ENCODE results near the gene SLC1A3.

The SLC1A3 gene

DNA sequence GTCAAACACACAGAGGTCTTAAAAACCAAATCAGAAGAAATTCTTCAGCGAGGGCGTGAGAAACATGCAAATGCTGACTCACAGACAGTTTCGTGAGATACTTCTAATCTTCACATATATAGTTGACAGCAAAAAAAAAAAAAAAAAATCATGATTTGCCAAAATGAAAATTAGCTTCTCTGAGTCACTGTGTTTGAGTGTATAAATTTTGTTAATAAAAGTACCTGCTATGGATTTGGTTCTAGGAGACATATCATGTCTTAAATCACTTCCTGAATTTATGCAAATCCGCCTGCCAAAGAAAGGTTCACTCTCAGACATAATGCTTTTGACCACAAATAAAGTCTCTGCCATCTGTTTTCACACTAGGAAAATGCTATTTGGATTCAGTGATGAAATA, 114.3 kb downstream of the SLC1A3 start:
- DNase-seq (ENCODE audit: low read depth, low spot score), result no peak
- H3K36me3 ChIP-seq (ENCODE audit: insufficient read depth, insufficient read length, low read length), result no peaks in the 10 kb centered on the region
- TF ChIP-seq SUZ12 (IDR thresholded peaks at IDR 0.05; ENCODE audit: extremely low read depth, insufficient read depth, insufficient read length), result no peak
- TF ChIP-seq ZNF274 (IDR thresholded peaks at IDR 0.05; ENCODE audit: low read depth, low read length), result no peak
- TF ChIP-seq YY1 (IDR thresholded peaks at IDR 0.05; ENCODE audit: insufficient read depth, insufficient read length), result no peak

DNA sequence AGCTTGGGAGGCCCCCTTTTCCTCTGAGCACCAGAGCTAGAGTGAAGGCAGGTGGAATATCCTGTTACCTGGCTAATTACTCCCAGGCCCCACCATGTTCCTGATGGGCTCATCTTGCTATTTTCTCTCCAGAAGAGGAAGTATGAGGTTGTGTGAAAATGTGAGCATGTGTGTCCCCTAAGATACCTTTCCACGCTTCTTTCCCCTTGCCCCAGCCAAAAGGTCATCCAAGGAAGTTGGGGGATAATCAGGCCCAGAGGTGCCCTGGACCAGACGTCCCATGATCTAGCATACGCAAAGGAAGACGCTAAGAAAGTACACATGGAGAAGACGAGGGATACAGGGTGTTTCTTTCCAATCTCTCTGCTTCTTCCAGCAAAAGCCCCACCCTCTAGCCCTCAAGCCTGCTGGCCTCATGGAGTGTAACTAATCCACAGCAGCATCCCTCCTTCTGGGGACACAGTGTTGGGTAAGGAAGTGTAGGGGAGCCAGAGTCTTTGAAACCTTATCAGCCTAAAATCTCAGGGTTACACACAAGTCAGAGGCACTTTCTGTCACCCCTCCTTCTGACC, 115.3 kb downstream of the SLC1A3 start:
- Histone ChIP-seq H3K4me3 (ENCODE audit: insufficient read length, low read depth) (no peak overlapping the region), H3K9ac (ENCODE audit: insufficient read length, low read depth) (no peak overlapping the region)

More for the DNA sequence above, 114.3 kb downstream of the SLC1A3 start:
- no peaks in the 10 kb centered on the region for H3K27me3 ChIP-seq (ENCODE audit: insufficient read depth, insufficient read length)
- no peak overlapping the region for H3K9ac ChIP-seq (ENCODE audit: insufficient read length, low read depth)
- no peaks in the 10 kb centered on the region for H3K9me3 ChIP-seq (ENCODE audit: insufficient read depth, low read length)
- no peak overlapping the region for H3K4me3 ChIP-seq (ENCODE audit: insufficient read length, low read depth)
- no peaks in the 10 kb centered on the region for H3K4me1 ChIP-seq (ENCODE audit: insufficient read depth, insufficient read length)

DNA sequence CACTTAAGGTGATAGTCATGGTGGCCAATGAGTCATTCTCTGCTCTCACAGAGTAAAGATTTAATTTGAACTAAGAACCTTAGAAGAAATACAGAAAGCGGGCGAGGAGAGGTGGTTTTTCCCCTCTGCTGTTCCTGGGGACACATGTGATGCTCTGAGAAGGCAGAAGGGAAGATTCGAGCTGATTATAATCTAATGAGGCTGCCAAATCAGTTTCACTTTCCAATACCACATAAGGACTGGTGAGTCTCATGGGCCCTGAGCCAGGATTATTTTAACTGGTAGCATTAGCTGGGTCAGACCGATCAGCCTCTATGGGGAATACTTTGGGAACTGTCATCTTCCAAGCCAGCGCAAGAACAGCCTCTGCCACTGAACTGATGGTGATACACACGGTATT, 116.5 kb downstream of the SLC1A3 start:
- Histone ChIP-seq H3K27me3 (ENCODE audit: insufficient read depth, insufficient read length) (no peaks in the 10 kb centered on the region), H3K36me3 (ENCODE audit: insufficient read depth, insufficient read length, low read length) (no peaks in the 10 kb centered on the region), H3K9me3 (ENCODE audit: insufficient read depth, low read length) (no peaks in the 10 kb centered on the region), H3K9ac (ENCODE audit: insufficient read length, low read depth) (no peak overlapping the region), H3K4me3 (ENCODE audit: insufficient read length, low read depth) (no peak overlapping the region), H3K4me1 (ENCODE audit: insufficient read depth, insufficient read length) (no peaks in the 10 kb centered on the region)
- DNase-seq (ENCODE audit: low read depth, low spot score), result no peak
- TF ChIP-seq YY1 (IDR thresholded peaks at IDR 0.05; ENCODE audit: insufficient read depth, insufficient read length), result no peak
- TF ChIP-seq ZNF274 (IDR thresholded peaks at IDR 0.05; ENCODE audit: low read depth, low read length), result no peak
- TF ChIP-seq SUZ12 (IDR thresholded peaks at IDR 0.05; ENCODE audit: extremely low read depth, insufficient read depth, insufficient read length), result no peak

More for the DNA sequence above, 115.3 kb downstream of the SLC1A3 start:
- DNase-seq (ENCODE audit: low read depth, low spot score), result no peak
- TF ChIP-seq ZNF274 (IDR thresholded peaks at IDR 0.05; ENCODE audit: low read depth, low read length) (no peak), YY1 (IDR thresholded peaks at IDR 0.05; ENCODE audit: insufficient read depth, insufficient read length) (no peak), SUZ12 (IDR thresholded peaks at IDR 0.05; ENCODE audit: extremely low read depth, insufficient read depth, insufficient read length) (no peak)
- no peaks in the 10 kb centered on the region for H3K36me3 ChIP-seq (ENCODE audit: insufficient read depth, insufficient read length, low read length)
- H3K9me3 ChIP-seq (ENCODE audit: insufficient read depth, low read length), result no peaks in the 10 kb centered on the region
- no peaks in the 10 kb centered on the region for H3K27me3 ChIP-seq (ENCODE audit: insufficient read depth, insufficient read length)
- no peaks in the 10 kb centered on the region for H3K4me1 ChIP-seq (ENCODE audit: insufficient read depth, insufficient read length)

DNA sequence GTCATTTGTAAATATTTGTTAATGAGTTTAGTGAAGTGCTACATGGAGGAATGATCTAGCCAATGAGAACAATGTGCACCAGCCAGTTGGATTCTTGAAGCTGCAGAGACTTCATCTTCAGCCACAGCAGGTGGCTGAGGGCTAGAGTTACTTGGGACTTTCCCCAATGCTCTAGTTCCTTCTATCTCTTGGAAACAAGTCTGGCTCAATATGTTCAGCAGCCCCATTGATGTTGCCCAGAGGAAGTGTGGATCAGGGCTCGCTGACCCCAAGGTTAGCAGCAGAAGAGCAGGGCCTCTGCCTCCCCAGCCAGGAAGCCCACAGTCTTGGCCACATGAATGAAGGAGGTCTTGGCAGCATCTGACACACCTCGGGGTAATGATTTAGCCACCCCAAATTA, 117.5 kb downstream of the SLC1A3 start:
- Histone ChIP-seq H3K4me1 (ENCODE audit: insufficient read depth, insufficient read length) (no peaks in the 10 kb centered on the region), H3K9ac (ENCODE audit: insufficient read length, low read depth) (no peak overlapping the region), H3K4me3 (ENCODE audit: insufficient read length, low read depth) (no peak overlapping the region), H3K27me3 (ENCODE audit: insufficient read depth, insufficient read length) (no peaks in the 10 kb centered on the region), H3K9me3 (ENCODE audit: insufficient read depth, low read length) (no peaks in the 10 kb centered on the region), H3K36me3 (ENCODE audit: insufficient read depth, insufficient read length, low read length) (no peaks in the 10 kb centered on the region)
- TF ChIP-seq ZNF274 (IDR thresholded peaks at IDR 0.05; ENCODE audit: low read depth, low read length), result no peak
- no peak for TF ChIP-seq SUZ12 (IDR thresholded peaks at IDR 0.05; ENCODE audit: extremely low read depth, insufficient read depth, insufficient read length)
- TF ChIP-seq YY1 (IDR thresholded peaks at IDR 0.05; ENCODE audit: insufficient read depth, insufficient read length), result no peak
- no peak for DNase-seq (ENCODE audit: low read depth, low spot score)

GRCh38 chr5:36724467-36725332, 118.3 kb downstream of the SLC1A3 start:
- Histone ChIP-seq H3K36me3 (ENCODE audit: insufficient read depth, insufficient read length, low read length) (no peaks in the 10 kb centered on the region), H3K9ac (ENCODE audit: insufficient read length, low read depth) (no peak overlapping the region), H3K9me3 (ENCODE audit: insufficient read depth, low read length) (no peaks in the 10 kb centered on the region), H3K4me3 (ENCODE audit: insufficient read length, low read depth) (no peak overlapping the region), H3K4me1 (ENCODE audit: insufficient read depth, insufficient read length) (no peaks in the 10 kb centered on the region), H3K27me3 (ENCODE audit: insufficient read depth, insufficient read length) (no peaks in the 10 kb centered on the region)
- TF ChIP-seq YY1 (IDR thresholded peaks at IDR 0.05; ENCODE audit: insufficient read depth, insufficient read length) (no peak), ZNF274 (IDR thresholded peaks at IDR 0.05; ENCODE audit: low read depth, low read length) (no peak), SUZ12 (IDR thresholded peaks at IDR 0.05; ENCODE audit: extremely low read depth, insufficient read depth, insufficient read length) (no peak)
- no peak for DNase-seq (ENCODE audit: low read depth, low spot score)

DNA sequence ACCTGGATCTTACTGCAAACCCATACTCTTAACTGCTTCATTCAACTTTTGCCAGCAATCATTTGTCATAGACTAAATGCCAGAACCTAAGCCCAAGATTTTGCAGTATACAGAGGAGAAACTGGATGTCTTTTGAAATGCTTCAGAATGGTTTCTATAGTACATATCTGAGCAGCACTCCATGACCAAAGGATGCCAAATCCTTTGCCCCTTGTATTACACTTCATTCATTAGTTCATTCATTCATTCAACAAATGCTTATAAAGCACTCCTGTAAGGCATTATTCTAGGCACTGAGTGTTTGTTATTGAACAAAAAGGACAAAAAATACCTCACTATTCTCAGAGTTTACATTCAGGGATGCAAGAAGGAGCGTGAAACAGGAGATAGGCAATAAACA, 119.9 kb downstream of the SLC1A3 start:
- H3K4me1 ChIP-seq (ENCODE audit: insufficient read depth, insufficient read length), result no peaks in the 10 kb centered on the region
- no peak for TF ChIP-seq YY1 (IDR thresholded peaks at IDR 0.05; ENCODE audit: insufficient read depth, insufficient read length)
- no peak for TF ChIP-seq ZNF274 (IDR thresholded peaks at IDR 0.05; ENCODE audit: low read depth, low read length)
- TF ChIP-seq SUZ12 (IDR thresholded peaks at IDR 0.05; ENCODE audit: extremely low read depth, insufficient read depth, insufficient read length), result no peak
- DNase-seq (ENCODE audit: low read depth, low spot score), result no peak
- no peaks in the 10 kb centered on the region for H3K36me3 ChIP-seq (ENCODE audit: insufficient read depth, insufficient read length, low read length)
- no peak overlapping the region for H3K9ac ChIP-seq (ENCODE audit: insufficient read length, low read depth)
- H3K4me3 ChIP-seq (ENCODE audit: insufficient read length, low read depth), result no peak overlapping the region
- H3K9me3 ChIP-seq (ENCODE audit: insufficient read depth, low read length), result no peaks in the 10 kb centered on the region
- no peaks in the 10 kb centered on the region for H3K27me3 ChIP-seq (ENCODE audit: insufficient read depth, insufficient read length)

DNA sequence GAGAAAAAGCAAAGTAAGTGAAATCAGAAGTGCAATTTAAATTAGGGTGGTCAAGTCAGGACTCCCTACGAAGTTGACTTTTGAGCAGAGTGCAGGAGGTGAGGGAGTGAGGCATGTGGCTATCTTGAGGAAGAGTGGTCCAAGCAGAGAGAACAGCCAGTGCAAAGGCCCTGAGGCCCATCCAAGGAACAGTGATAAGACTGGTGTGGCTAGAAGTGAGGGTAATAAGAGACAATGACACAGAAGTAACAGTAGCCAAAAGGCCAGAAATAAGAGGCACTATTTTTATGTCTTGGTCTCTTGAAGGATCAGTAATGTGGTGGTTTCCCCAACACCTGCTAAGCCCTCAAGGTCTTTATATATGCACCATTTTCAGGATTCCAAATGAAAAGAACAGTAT, 120.4 kb downstream of the SLC1A3 start:
- TF ChIP-seq SUZ12 (IDR thresholded peaks at IDR 0.05; ENCODE audit: extremely low read depth, insufficient read depth, insufficient read length) (no peak), ZNF274 (IDR thresholded peaks at IDR 0.05; ENCODE audit: low read depth, low read length) (no peak), YY1 (IDR thresholded peaks at IDR 0.05; ENCODE audit: insufficient read depth, insufficient read length) (no peak)
- no peaks in the 10 kb centered on the region for H3K27me3 ChIP-seq (ENCODE audit: insufficient read depth, insufficient read length)
- no peaks in the 10 kb centered on the region for H3K9me3 ChIP-seq (ENCODE audit: insufficient read depth, low read length)
- H3K4me1 ChIP-seq (ENCODE audit: insufficient read depth, insufficient read length), result no peaks in the 10 kb centered on the region
- no peaks in the 10 kb centered on the region for H3K36me3 ChIP-seq (ENCODE audit: insufficient read depth, insufficient read length, low read length)
- no peak overlapping the region for H3K9ac ChIP-seq (ENCODE audit: insufficient read length, low read depth)
- no peak for DNase-seq (ENCODE audit: low read depth, low spot score)
- no peak overlapping the region for H3K4me3 ChIP-seq (ENCODE audit: insufficient read length, low read depth)
